GM18499 (cell line): ENCODE results near the gene OR4D9.
"Not testable (repeated sequence)": the region's sequence is repeated elsewhere in the genome, so short reads cannot be mapped to it uniquely, and the experiment has no call there.

ENCODE experiments used
- ATAC-seq: cut with Tn5 transposase; IDR thresholded peaks from one replicate; pipeline ENCODE4 v1.9.1; 2021; ENCODE audit warnings: moderate number of reproducible peaks; ENCODE audit not compliant: insufficient read depth, unreplicated experiment

The OR4D9 gene

GRCh38 chr11:59510941-59511589, at the start of gene OR4D9:
TSS of gene OR4D9 (plus strand) at chr11:59511539. CDS start at chr11:59514913, 3,374 bp downstream.
- no peak for ATAC-seq

GRCh38 chr11:59463190-59463641, 48.1 kb upstream of the OR4D9 start:
- ATAC-seq: no peak

GRCh38 chr11:59473015-59473414, 38.3 kb upstream of the OR4D9 start, which contains the start of gene OR4D10:
TSS of gene OR4D10 (plus strand) at chr11:59473315. CDS start at chr11:59477430, 4,115 bp downstream.
- ATAC-seq: no peak

GRCh38 chr11:59475176-59475575, 36.2 kb upstream of the OR4D9 start:
- ATAC-seq: no peak

GRCh38 chr11:59479906-59480305, 31.4 kb upstream of the OR4D9 start:
- ATAC-seq: no peak

- no peak for ATAC-seq
Observed at GRCh38 chr11:59480359-59480758, 31.0 kb upstream of the OR4D9 start.

- ATAC-seq: no peak
Observed at GRCh38 chr11:59501931-59502330, 9.4 kb upstream of the OR4D9 start.

GRCh38 chr11:59503276-59503675, 8.1 kb upstream of the OR4D9 start, which contains the start of gene OR4D11:
TSS of gene OR4D11 (plus strand) at chr11:59503576. CDS start at chr11:59503576, 0 bp downstream.
- no peak for ATAC-seq

GRCh38 chr11:59511675-59512074, 336 bp downstream of the OR4D9 start:
- ATAC-seq: no peak

GRCh38 chr11:59520139-59520538, 8.8 kb downstream of the OR4D9 start:
- ATAC-seq: not testable (repeated sequence)

GRCh38 chr11:59520741-59521140, 9.4 kb downstream of the OR4D9 start:
- ATAC-seq: no peak

GRCh38 chr11:59523541-59523940, 12.2 kb downstream of the OR4D9 start:
- no peak for ATAC-seq

- no peak for ATAC-seq
Observed at GRCh38 chr11:59528711-59529110, 17.4 kb downstream of the OR4D9 start.

GRCh38 chr11:59532620-59533019, 21.3 kb downstream of the OR4D9 start:
- no peak for ATAC-seq

- no peak for ATAC-seq
Observed at GRCh38 chr11:59534676-59535075, 23.3 kb downstream of the OR4D9 start.

GRCh38 chr11:59542142-59542810, 30.9 kb downstream of the OR4D9 start:
- no peak for ATAC-seq

GRCh38 chr11:59543713-59544112, 32.4 kb downstream of the OR4D9 start:
- not testable (repeated sequence) for ATAC-seq

GRCh38 chr11:59544869-59545178, 33.5 kb downstream of the OR4D9 start:
- ATAC-seq: no peak

GRCh38 chr11:59545179-59546020, 34.1 kb downstream of the OR4D9 start:
- no peak for ATAC-seq

- not testable (repeated sequence) for ATAC-seq
Observed at GRCh38 chr11:59547605-59548308, 36.4 kb downstream of the OR4D9 start.
